Stimulated activated CD8-positive, alpha-beta memory T cell treated with anti-CD3 and anti-CD28 coated beads, Interleukin-4, amount 100 ng/mL, for 1 hour (primary cell): ENCODE data around the gene FADS6.

Experiments used
- DNase-seq, 2 donors: peaks; one replicate each; pipeline ENCODE4 v3.0.0-alpha.2; 2020; ENCODE audit warnings: low read depth in 2 of 2, low spot score in 1 of 2

The FADS6 gene

DNA sequence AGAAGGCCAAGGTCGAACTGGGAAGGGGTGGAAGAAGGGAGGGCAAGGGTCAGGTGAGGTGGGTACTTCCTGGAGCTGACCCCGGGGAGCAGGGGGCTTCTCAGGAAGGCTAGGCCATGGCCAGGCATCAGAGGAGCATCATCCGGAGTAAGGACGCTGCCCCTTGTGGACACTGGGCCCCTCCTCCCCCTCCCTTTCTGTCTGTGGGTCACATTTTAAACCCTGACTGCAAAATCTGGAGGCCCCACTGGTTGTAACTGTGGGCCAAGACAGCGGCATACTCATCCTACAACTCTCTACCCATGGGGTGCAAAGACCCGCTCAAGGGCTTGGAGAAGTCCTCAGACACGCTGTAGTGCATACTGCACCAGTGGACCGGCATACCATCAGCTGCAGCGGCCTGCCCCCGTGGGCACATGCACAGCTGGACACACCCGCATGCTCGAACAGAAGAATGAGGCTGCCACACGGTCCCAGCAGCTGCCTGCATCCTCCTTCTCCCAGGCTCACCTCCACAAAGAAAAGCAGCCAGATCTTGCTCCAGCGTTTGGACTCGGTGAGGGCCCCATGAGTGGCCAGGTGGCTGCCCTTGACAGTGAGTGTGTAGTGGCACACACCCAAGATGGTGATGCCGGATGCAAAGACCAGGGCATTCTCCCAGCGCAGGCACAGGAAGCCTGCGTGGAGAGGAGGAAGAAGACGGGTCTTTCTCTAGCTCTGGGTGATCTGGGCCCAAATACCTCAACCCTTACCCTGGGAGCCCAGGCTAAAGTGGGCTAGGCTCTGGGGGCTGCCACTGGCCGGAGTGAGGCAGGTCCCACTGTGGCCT, 1.2 kb downstream of the FADS6 start:
- DNase-seq, result no peak

DNA sequence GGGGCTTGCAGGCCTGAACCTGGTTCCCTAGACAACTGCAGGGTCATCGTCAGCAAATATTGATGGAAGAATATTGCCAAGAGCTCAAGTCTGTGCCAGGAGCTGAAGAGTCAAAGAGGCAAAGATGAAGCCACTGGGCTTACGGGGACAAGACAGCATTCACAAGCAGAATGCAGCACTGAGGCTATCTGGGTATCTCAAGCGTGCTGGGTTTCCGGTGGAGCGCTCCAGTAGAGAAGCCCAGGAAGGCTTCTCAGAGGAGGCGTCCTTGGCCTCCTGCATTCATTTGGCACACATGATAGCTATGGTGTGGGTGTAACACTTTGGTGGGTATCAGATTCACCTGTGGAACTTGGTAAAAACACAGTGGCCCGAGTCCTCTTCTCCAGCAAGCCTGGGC, 2.9 kb downstream of the FADS6 start:
- DNase-seq, result no peak

DNA sequence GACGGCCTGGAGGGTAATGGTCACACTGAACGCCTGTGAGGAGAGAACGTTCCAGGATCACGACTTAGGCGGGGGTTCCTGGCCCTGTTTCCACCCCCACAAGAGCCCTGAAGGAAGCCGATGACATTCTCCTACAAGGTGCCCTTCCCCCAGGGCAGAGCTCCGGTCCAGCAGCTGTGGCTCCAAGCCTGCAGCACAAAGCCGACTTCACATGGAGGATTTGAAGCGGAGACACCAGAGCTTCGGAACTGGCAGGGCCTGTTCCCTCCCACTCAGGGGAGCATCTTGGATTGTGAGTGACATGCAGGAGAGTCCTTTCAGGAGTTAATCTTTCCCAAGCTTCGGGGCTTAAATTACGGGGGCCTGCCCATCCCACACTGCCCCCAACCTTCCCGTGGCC, 5.0 kb downstream of the FADS6 start:
- no peak for DNase-seq

DNA sequence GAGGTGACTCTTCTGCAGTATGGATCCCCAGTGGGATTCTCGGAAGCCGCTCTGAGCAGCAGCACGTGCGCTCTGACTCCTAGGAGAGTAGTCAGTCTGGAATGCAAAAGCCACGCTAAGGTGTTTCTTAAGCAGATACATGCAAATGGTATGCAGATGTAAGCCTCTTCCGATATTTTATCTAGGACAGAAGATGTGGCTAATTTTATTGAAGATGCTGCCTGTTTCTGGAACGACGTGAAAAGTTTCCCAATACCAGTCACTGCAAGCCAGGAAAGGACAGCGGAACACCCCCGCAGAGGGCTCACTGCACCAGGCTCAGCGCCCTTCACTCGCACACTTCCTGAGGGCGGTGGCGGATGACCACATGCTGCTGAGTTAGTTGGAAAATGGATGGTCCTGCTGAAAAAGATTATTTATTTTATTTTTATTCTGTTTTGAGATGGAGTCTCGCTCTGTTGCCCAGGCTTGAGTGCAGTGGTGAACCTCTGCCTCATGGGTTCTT, 10.1 kb downstream of the FADS6 start:
- DNase-seq, result no peak

DNA sequence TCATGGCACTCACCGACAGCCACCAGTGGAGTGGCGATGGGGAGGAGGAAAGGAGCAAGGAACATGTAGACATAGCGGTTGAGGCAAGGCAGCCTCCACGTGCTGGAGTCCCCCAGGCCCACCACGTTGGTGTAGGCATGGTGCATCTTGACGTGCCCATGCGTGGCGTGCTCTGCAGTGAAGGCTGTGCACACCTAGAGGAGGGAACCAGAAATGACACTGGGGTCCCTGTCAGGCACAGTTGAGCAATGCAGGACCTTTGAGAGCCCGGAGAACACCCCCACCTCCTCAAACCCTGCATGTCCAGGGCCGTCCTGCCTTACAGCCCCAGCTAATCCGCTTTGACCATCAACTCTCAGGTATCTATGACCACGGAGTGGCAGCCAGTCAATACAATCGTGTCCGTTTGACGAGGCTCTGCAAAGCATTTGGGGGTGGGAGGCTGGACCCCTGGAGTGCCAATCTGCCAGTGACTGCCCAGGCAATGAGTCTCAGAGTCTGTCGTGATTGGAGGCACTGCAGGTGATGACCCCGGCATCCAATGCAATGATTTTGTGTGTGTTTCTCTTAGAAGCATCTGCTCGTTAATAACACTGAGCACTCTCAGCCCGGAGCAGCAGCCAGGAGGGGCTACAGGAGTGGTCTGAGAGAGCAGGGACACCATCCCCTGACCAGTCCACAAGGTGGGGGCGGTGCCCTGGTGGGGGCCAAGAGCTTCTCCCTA, 10.8 kb downstream of the FADS6 start:
- no peak for DNase-seq

DNA sequence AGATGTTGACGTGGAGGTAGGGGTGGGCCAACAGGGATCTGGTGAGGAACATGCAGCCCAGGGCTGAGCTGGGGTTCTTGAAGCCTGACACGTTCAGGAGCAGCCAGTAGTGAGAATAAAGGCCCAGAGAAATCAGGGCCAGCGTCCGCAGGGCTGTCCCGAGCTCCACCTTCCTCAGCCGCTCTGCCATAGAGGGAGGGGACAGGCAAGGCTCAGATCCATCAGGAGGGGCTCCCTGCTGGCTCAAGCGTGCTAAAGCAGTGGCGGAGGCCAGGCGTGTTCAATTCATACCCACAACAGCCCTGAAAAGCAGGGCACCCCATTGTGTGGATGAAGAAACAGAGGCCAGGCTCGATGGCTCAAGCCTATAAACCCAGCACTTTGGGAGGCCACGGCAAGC, 12.4 kb downstream of the FADS6 start:
- DNase-seq, result no peak

DNA sequence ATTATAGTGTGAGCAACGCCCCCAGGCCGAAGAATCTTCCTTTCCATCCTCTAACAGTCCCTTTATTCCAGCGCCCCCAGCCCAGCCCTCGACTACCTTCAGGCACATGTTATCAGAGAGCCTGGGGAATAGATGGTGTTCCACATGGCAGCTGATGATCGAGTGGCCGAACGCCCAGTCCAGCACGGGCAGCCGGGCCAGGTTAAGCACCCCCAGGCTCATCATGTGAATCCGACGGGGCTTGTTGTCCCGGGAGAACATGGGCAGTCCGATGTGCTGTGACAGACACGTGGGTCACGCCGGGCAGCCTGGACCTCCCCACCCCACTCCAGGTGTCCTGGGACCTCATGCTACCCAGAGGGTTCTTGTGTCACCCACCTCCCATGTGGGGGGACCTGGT, 14.1 kb downstream of the FADS6 start:
- DNase-seq, result no peak

DNA sequence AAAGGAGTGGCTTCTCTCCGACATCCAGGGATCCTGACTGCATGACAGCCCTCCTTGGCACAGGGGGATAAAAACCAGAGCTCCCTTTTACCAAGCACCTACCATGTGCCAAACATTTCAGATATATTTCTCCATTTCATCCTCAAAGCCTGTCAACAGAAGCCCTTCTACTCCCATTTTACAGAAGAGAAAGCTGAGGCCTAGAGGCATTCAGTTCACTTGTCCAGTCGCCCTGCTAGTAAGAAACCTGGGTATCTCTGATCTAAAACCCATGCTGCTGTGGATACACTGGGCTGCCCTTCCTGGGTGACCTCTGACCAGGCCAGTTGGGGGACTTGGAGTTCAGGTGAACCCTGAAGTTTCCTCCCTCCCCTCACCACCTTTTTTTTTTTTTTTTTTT, 14.8 kb downstream of the FADS6 start:
- DNase-seq, result no peak

DNA sequence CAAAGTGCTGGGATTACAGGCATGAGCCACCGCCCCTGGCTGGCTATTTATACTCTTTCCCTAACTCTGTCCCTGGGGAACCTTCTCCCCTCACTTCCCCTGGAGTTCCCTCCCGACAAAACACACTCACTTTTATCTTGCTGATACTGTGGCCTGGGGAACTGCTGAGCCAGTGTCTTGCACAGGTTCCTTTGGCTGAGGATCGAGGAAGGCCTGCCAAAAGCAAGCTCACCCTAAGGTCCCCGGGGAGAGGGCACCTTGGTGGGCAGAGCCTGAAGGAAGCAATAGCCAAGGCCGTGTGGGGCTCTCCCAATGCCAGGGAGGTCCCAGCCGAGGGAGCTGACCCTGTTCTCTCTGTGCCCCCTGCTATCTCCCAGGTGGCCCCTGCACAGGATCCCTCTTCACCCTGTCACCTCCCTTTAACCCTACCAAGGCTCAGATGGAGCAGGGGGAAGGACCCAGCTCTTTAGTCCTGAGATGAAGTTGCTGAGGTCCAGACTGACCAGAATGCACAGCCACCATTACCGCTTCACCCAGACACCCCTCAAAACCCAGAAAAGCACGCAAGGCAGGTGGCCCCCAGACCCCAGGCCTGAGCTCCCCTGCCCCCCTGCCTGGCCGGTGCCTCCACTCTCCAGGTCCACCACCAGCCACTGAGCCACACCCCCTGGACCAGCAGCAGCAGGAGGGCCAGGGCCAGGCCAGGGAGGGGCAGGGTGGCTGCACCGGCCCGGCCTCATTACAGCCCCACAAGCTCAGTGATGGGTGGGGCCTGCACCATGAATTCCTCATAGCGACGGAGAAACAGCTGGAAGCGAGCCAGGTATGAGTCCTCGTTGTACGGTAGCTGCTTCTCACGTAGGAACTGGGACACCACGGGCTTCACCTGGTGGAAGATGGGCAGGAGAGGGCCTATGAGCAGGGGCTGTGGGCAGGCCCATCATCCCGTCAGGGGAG, 15.6 kb downstream of the FADS6 start:
- no peak for DNase-seq

DNA sequence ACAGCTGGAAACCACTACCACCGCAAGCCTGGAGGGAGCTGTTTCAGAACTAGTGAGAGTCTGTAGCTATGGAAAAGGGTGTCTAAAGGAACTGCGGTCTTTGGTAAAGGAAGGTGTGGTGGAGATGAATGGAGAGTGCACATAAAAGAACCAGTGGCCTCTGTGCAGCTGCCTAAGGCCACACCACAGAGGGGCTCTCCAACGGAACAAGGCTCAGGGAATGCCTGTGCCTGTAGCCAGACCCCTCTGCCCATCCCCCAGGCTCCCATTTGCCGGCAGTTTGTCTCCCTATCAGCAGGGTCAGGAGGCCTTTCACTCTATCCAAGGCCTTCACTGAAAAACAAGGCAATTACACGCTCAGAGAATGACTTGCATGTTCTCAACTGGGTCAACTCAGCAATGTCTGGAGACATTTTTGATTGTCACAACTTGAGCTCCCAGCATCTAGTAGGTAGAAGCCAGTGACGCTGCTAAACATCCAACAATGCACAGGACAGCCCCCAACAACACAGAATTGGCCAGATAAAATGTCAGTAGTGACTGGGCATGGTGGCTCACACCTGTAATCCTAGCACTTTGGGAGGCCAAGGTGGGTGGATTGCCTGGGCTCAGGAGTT, 17.3 kb downstream of the FADS6 start:
- DNase-seq, result no peak

DNA sequence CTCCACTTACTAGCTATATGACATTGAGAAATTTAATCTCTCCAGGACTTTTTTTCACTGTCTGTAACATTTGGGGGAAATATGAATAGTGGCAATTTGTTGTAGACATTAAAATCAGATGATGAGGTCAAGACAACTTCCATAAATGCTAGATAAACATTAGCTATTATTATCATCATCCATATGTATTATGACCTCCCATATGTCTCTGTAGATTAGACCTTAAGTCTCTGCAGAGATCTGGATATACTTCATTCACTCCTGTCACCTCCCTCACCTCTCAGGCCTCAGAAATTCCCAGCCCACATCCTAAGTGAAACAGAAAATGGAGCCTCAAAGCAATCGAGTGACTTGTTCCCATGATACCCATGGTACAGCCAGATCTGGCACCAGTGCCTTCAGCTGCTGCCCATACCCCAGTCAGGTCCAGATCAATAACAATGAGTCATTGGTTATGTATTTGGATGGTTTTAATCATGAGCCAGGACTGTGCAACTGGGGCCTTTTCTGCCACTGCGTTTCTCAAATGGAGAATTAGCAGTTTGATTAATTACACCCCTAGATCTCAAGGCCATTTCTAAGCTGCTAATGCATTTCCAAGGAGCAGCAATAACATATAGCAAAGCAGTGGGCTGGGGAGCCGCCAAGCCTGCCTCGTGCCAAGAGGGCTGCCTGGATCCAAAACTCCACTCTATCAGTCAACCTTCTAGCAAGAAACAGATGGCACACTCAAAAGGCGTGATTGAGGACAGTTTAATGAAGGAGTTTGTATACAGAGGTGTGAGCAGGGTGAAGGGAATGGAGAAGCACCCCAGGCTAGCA, 18.1 kb downstream of the FADS6 start:
- DNase-seq, result no peak

DNA sequence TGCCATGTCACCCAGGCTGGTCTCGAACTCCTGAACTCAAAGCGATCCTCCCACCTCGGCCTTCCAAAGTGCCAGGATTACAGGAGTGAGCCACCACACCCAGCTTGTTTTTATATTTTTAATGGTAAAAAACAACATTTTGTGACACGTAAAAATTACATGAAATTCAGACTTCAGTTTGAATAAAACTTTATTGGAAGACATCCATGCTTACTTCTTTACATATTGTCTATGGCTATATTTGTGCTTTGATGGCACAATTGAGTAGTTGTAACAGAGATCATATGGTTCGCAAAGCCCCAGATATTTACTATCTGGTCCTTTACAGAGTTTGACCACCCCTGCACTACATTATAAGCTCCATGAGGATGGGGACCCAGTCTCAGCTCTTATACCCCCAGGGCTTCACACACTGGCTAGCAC, 18.8 kb downstream of the FADS6 start:
- no peak for DNase-seq

DNA sequence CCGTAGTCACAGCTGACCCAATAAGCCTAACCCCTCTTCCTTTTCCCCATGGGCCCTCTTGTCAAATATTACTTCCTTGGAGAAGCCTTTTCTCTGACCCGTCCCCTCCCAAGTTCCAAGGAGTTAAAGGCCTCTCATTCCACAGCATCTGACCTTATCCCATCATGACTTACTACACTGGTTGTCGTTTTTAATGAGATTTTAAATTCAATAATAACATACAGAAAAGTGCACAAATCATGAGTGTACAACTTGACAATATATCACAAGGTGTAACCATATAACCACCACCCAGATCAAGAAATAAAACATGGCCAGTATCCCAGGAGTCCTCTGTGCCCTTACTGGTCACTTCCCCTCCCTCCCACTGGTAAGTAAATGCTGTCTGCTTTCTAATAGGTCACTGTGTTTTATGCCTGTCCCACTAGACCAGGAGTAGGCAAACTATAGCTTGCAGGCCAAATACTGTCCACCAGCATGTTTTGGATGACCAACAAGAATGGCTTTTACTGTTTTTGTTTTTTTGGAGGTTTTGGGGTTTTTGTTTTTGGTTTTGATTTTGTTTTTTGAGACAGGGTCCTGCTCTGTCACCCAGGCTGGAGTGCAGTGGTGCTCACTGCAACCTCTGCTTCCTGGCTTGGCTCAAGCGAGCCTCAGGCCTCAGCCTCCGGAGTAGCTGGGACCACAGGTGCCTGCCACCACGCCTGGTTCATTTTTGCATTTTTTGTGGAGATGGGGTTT, 19.4 kb downstream of the FADS6 start:
- no peak for DNase-seq

DNA sequence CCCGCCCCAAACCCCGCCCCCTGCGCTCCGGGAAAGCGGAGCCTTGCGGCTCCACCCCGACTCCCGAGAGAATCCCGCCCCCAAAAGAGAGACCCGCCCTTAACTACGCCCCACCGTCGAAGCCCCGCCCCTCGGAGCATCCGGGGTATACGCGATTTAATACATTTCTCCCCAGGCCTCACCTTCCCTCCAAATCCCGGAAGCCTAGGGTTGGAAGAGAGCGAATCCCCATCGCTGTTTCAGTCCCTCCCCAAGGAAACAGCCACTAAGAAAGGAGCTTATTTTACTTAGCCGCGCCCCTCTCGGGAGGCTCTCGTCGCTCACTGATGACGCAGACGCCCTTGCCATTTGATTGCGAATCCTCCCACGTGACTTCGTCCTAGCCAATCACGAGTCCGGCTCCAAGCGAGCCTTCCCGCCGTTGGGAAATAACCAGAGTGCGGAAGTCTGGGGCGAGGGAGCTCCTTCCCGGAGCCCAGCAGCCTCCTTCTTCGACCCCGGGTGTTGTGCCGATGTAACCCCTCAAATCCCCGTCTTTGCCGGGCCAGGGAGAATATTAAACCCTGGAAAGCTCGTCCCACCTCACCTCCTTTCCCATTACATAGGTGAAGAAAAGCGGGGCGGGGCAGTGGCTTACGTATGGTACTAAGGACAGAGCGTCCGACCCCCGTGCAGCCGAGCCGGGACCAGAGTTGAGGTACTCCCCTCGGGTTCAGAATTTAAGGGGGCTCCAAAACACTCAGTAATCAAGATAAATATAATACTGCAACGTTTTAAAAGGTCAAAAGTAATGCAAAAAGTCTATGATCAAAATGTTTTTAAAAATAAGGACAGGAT, 20.2 kb downstream of the FADS6 start:
- peak; percentile 98 to 99 for DNase-seq

DNA sequence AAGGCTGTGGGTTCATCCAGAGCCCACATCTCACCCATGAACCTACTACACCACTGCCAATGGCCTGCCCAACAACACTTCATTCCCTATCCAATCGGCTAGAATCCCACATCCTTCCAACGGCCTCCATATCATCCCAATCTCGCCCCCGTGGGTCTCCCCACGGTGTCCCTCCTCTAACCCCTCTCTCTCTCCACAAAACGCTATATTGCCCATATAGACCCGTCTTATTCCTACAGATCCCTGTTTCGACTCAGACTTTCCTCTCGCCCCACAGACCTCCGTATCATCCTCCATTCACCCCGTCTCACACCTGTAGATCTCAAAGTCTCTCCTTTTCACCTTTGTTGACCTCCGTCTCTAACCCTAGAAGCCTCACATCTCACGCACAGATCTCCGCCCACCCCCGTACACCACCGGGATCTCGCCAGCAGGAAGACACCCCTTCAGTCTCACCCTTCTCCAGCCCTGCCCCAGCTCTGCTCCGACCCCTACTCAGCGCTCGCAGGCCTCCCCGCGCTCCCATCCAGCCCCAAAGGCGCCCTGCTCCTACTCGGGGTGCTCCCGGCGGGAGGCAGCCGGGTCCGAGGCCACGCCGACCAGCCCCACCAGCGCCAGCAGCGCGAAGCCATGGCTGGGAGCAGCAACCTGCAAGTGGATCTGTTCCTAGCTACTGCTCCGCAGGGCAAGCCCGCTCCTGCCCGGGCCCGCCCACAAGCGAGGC, 21.0 kb downstream of the FADS6 start, which contains the start of gene FDXR:
FDXR (minus strand) TSS at position 682 of the 724 bp plus-strand sequence; CDS start at position 632, 50 bp downstream.
- no peak for DNase-seq

DNA sequence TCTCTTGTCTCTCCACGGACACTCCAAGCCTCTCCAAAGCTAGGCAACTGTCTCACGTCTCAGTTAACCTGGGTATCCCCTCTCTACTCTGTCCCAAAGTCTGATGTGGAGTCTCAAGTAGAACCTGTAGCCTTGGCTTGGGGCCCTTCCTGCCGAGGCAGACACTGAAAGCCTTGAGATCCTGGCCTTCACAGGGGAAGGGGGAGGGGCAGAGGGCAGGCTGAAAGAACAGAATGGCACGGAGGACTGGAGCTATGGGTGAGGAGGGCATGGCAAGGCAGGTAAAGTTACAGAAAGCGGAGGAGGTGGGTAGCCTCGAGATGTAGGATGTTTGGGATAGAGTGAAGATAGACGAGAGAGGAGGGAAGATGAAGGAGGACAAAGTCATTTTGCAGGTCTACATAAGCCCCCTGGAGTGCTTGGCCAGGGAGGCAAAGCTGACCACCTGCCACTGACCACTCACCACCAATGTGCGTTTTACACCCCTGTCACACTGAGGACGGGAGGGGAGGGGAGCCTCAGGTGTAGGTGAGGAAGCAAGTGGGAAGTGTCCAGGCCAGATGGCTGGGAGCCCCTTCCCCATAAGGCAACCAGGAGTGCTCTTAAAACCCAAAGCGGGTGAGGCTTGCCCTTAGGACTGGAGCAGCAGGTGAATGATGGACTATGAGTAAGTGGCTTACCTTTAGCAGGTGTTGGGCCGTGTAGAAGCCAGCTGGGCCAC, 21.9 kb downstream of the FADS6 start:
- no peak for DNase-seq

DNA sequence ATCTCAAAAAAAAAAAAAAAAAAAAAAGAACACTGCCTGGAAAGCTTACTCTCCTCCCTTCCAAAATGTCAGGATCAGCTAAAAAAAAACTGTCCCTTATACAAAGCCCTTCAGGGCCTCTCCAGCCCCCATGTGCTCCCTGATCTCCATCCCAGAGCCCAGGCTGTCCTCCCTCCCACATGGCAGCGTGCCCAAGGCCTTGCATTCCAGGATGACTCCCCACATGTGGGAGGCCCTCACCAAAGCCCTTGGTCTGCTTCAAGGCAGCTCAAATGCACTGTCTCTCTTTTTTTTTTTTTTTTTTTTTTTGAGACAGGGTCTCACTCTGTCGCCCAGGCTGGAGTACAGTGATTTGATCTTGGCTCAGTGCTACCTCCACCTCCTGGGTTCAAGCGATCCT, 22.9 kb downstream of the FADS6 start:
- DNase-seq, result no peak
